H9 (cell line): ENCODE data around the gene KCNJ15. TPM values are rescaled to one million over a fixed set of nuclear protein-coding genes. Genes with fewer than 3 reads are reported as not detected.

Experiments used
- DNase-seq: peaks from one replicate; pipeline ENCODE4 v3.0.0-alpha.2; 2017
- H2AFZ ChIP-seq: one replicate; pipeline ENCODE4 v1.6.1; 2013; ENCODE audit warnings: mild to moderate bottlenecking, low read length, control low read depth, moderate library complexity
- H2AK5ac ChIP-seq: 2 replicates; pipeline ENCODE4 v1.6.1; 2013; ENCODE audit warnings: low read length, control low read depth, mixed read lengths; ENCODE audit not compliant: insufficient read length
- H2BK120ac ChIP-seq: one replicate; pipeline ENCODE4 v1.6.1; 2013; ENCODE audit warnings: low read depth, mild to moderate bottlenecking, low read length, control low read depth, inconsistent platforms; ENCODE audit not compliant: poor library complexity, severe bottlenecking
- H2BK12ac ChIP-seq: 2 replicates; pipeline ENCODE4 v1.6.1; 2013; ENCODE audit warnings: low read length, control low read depth, mixed read lengths, low read depth; ENCODE audit not compliant: insufficient read length
- H2BK15ac ChIP-seq: 2 replicates; pipeline ENCODE4 v1.6.1; 2013; ENCODE audit warnings: low read depth, low read length, control low read depth
- H2BK20ac ChIP-seq: one replicate; pipeline ENCODE4 v1.6.1; 2013; ENCODE audit warnings: low read depth, mild to moderate bottlenecking, low read length, control low read depth, inconsistent platforms; ENCODE audit not compliant: poor library complexity, severe bottlenecking
- H2BK5ac ChIP-seq: 2 replicates; pipeline ENCODE4 v1.6.1; 2013; ENCODE audit warnings: low read length, control low read depth, mixed read lengths; ENCODE audit not compliant: insufficient read length
- H3K14ac ChIP-seq: 2 replicates; pipeline ENCODE4 v1.6.1; 2013; ENCODE audit warnings: low read length, control low read depth; ENCODE audit not compliant: insufficient read depth
- H3K18ac ChIP-seq: 2 replicates; pipeline ENCODE4 v1.6.1; 2013; ENCODE audit warnings: low read depth, mild to moderate bottlenecking, mixed read lengths, low read length, control low read depth; ENCODE audit not compliant: insufficient read length
- H3K23ac ChIP-seq: 2 replicates; pipeline ENCODE4 v1.6.1; 2013; ENCODE audit warnings: low read length, control low read depth, mixed read lengths, low read depth; ENCODE audit not compliant: insufficient read length
- H3K23me2 ChIP-seq: 2 replicates; pipeline ENCODE4 v1.6.1; 2013; ENCODE audit warnings: low read depth, mild to moderate bottlenecking, mixed read lengths, low read length, control low read depth; ENCODE audit not compliant: insufficient read length, poor library complexity, severe bottlenecking
- H3K27ac ChIP-seq: 2 replicates; pipeline ENCODE4 v1.5.1; 2013; ENCODE audit warnings: low read length, control low read depth, mixed read lengths, low read depth; ENCODE audit not compliant: insufficient read length
- H3K27me3 ChIP-seq: 2 replicates; pipeline ENCODE4 v1.6.1; 2013; ENCODE audit warnings: low read length, control low read depth, inconsistent platforms; ENCODE audit not compliant: insufficient read depth
- H3K4ac ChIP-seq: 2 replicates; pipeline ENCODE4 v1.6.1; 2013; ENCODE audit warnings: low read depth, mild to moderate bottlenecking, control low read depth, inconsistent platforms, low read length, moderate library complexity
- H3K4me1 ChIP-seq: 2 replicates; pipeline ENCODE4 v1.6.1; 2013; ENCODE audit warnings: low read length, control low read depth, inconsistent platforms; ENCODE audit not compliant: insufficient read depth
- H3K4me2 ChIP-seq: 2 replicates; pipeline ENCODE4 v1.6.1; 2013; ENCODE audit warnings: low read length, control low read depth, mixed read lengths; ENCODE audit not compliant: insufficient read length, insufficient read depth
- H3K56ac ChIP-seq: 2 replicates; pipeline ENCODE4 v1.6.1; 2013; ENCODE audit warnings: low read depth, mild to moderate bottlenecking, mixed read lengths, low read length, control low read depth; ENCODE audit not compliant: insufficient read length
- H3K79me1 ChIP-seq: 2 replicates; pipeline ENCODE4 v1.6.1; 2013; ENCODE audit warnings: low read depth, mild to moderate bottlenecking, moderate library complexity, low read length, control low read depth, inconsistent platforms; ENCODE audit not compliant: insufficient read depth, poor library complexity, severe bottlenecking
- H3K79me2 ChIP-seq: 2 replicates; pipeline ENCODE4 v1.6.1; 2013; ENCODE audit warnings: low read length, control low read depth, inconsistent platforms; ENCODE audit not compliant: insufficient read depth
- H3K9ac ChIP-seq: 2 replicates; pipeline ENCODE4 v1.6.1; 2013; ENCODE audit warnings: low read length, control low read depth, mixed read lengths; ENCODE audit not compliant: insufficient read length; ENCODE audit errors: extremely low read depth
- H3K9me3 ChIP-seq: one replicate; pipeline ENCODE4 v1.6.1; 2013; ENCODE audit warnings: low read depth, low read length, inconsistent platforms; ENCODE audit not compliant: control insufficient read depth
- H3T11ph ChIP-seq: one replicate; pipeline ENCODE4 v1.6.1; 2013; ENCODE audit warnings: mild to moderate bottlenecking, low read length, control low read depth, inconsistent platforms
- H4K20me1 ChIP-seq: one replicate; pipeline ENCODE4 v1.6.1; 2013; ENCODE audit not compliant: control insufficient read depth, insufficient read length, insufficient read depth
- H4K5ac ChIP-seq: 2 replicates; pipeline ENCODE4 v1.6.1; 2013; ENCODE audit warnings: low read depth, mild to moderate bottlenecking, mixed read lengths, low read length, control low read depth; ENCODE audit not compliant: insufficient read length
- H4K8ac ChIP-seq: replicated peaks from 2 replicates; pipeline ENCODE4 v1.6.1; 2013; ENCODE audit warnings: low read length, control low read depth, mixed read lengths, low read depth; ENCODE audit not compliant: insufficient read length
- H4K91ac ChIP-seq: 2 replicates; pipeline ENCODE4 v1.6.1; 2013; ENCODE audit warnings: low read depth, mild to moderate bottlenecking, moderate library complexity, mixed read lengths, low read length, control low read depth; ENCODE audit not compliant: insufficient read length
- H3K27ac Mint-ChIP-seq, 3 experiments: 2 replicates in 2 of 3; 3 replicates in 1 of 3; pipeline ENCODE4 v1.8.0; 2020 to 2021; ENCODE audit warnings: mixed read lengths in 3 of 3, mild to moderate bottlenecking in 1 of 3, moderate library complexity in 1 of 3
- H3K27me3 Mint-ChIP-seq: 2 replicates; pipeline ENCODE4 v1.8.0; 2021; ENCODE audit warnings: low read depth, mild to moderate bottlenecking, moderate library complexity, mixed read lengths
- H3K36me3 Mint-ChIP-seq, 3 experiments: 2 replicates in 2 of 3; 3 replicates in 1 of 3; pipeline ENCODE4 v1.8.0; 2020 to 2021; ENCODE audit warnings: low read depth in 3 of 3, mixed read lengths in 3 of 3; ENCODE audit not compliant: insufficient read depth in 1 of 3
- H3K4me1 Mint-ChIP-seq, 2 experiments: 2 replicates each; pipeline ENCODE4 v1.8.0; 2020; ENCODE audit warnings: mixed read lengths in 2 of 2
- H3K4me3 Mint-ChIP-seq, 2 experiments: 2 replicates in 1 of 2; 3 replicates in 1 of 2; pipeline ENCODE4 v1.8.0; 2020 to 2021; ENCODE audit warnings: mild to moderate bottlenecking in 2 of 2, mixed read lengths in 2 of 2, moderate library complexity in 1 of 2
- H3K9me3 Mint-ChIP-seq, 2 experiments: 2 replicates in 1 of 2; 3 replicates in 1 of 2; pipeline ENCODE4 v1.8.0; 2020; ENCODE audit warnings: mild to moderate bottlenecking in 2 of 2, mixed read lengths in 2 of 2, moderate library complexity in 1 of 2
- WGBS: extraction: QIAGEN DNeasy Blood & Tissue Kit; methylation state at CpG from one replicate; pipeline ENCODE4 v1.1.7; 2013; ENCODE audit warnings: missing lambda C conversion rate, low lambda C conversion rate, mixed read lengths; ENCODE audit not compliant: insufficient read length; ENCODE audit errors: extremely low coverage; 5-methylcytosine and 5-hydroxymethylcytosine counted together
- total RNA-seq: library from RNA; stranded (reverse); gene quantifications from 2 replicates; pipeline ENCODE4 v1.2.1, GENCODE V29; 2021
- TF ChIP-seq, protein P1 (sequence below): fragments of 200-600 bp; sonication (generic); conservative IDR thresholded peaks from 3 replicates; pipeline ENCODE4 v1.8.0; 2021; ENCODE audit warnings: antibody characterized with exemption, mild to moderate bottlenecking

The KCNJ15 gene
- total RNA-seq, 1 experiment from 2014 or later, result not detected

DNA sequence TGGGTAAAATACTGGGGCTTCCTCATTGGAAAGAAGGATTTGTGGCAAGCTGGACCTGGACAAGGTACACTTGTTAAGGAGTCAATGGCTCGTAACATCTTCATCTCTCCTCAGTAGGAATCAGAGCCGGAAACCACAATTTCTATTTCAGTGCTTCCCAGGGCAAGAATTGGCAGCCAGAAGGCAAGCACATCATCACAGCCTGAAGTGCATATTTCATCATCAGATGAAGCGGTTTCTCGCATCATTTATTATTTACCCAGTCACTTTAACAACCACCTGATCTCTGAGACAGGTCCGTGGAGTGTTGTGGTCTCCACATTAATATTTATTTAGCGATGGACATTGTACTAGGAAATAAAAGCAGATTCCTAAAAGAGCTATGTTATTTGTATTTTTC is 55.0 kb downstream of the KCNJ15 start:
- Histone ChIP-seq H2BK15ac (no peak overlapping the region), H3K79me1 (no peaks in the 10 kb centered on the region), H3K9ac (no peak overlapping the region), H3K23ac (no peak overlapping the region), H3K27me3 (no peaks in the 10 kb centered on the region; the same call in 1 of the 2 replicates), H3K27ac (no peak overlapping the region), H3K4me2 (no peak overlapping the region), H3K56ac (no peak overlapping the region), H3K23me2 (no peaks in the 10 kb centered on the region), H3K14ac (no peak overlapping the region), H4K91ac (no peak overlapping the region), H2AK5ac (no peak overlapping the region), H2BK20ac (no peak overlapping the region), H3K4me1 (no peaks in the 10 kb centered on the region), H4K5ac (no peak overlapping the region), H4K20me1 (no peaks in the 10 kb centered on the region), H2BK12ac (no peak overlapping the region), H4K8ac (no peak overlapping the region), H3T11ph (no peak overlapping the region), H3K18ac (no peak overlapping the region), H2BK120ac (no peak overlapping the region), H2BK5ac (no peak overlapping the region), H2AFZ (no peak overlapping the region), H3K4ac (no peak overlapping the region), H3K79me2 (no peaks in the 10 kb centered on the region), H3K9me3 (no peaks in the 10 kb centered on the region)
- DNase-seq, result no peak
- TF ChIP-seq, protein P1, sequence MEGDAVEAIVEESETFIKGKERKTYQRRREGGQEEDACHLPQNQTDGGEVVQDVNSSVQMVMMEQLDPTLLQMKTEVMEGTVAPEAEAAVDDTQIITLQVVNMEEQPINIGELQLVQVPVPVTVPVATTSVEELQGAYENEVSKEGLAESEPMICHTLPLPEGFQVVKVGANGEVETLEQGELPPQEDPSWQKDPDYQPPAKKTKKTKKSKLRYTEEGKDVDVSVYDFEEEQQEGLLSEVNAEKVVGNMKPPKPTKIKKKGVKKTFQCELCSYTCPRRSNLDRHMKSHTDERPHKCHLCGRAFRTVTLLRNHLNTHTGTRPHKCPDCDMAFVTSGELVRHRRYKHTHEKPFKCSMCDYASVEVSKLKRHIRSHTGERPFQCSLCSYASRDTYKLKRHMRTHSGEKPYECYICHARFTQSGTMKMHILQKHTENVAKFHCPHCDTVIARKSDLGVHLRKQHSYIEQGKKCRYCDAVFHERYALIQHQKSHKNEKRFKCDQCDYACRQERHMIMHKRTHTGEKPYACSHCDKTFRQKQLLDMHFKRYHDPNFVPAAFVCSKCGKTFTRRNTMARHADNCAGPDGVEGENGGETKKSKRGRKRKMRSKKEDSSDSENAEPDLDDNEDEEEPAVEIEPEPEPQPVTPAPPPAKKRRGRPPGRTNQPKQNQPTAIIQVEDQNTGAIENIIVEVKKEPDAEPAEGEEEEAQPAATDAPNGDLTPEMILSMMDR, result no peak
- no peak overlapping the region for H3K27ac Mint-ChIP-seq
- peaks cover 0 to 3% of the 10 kb centered on the region in 2 experiments; a peak in 1 of 5 replicates for H3K9me3 Mint-ChIP-seq
- H3K36me3 Mint-ChIP-seq, result no peaks in the 10 kb centered on the region; a peak in 1 of 7 replicates
- H3K27me3 Mint-ChIP-seq, result peaks cover 23% of the 10 kb centered on the region
- WGBS, result no CpG with 5 or more reads among the region's 6 CpGs
- H3K4me3 Mint-ChIP-seq, result no peak overlapping the region
- H3K4me1 Mint-ChIP-seq, result peaks cover 19 to 21% of the 10 kb centered on the region in 2 experiments
